ENCODE data around the gene ZNF892.

The ZNF892 gene

DNA sequence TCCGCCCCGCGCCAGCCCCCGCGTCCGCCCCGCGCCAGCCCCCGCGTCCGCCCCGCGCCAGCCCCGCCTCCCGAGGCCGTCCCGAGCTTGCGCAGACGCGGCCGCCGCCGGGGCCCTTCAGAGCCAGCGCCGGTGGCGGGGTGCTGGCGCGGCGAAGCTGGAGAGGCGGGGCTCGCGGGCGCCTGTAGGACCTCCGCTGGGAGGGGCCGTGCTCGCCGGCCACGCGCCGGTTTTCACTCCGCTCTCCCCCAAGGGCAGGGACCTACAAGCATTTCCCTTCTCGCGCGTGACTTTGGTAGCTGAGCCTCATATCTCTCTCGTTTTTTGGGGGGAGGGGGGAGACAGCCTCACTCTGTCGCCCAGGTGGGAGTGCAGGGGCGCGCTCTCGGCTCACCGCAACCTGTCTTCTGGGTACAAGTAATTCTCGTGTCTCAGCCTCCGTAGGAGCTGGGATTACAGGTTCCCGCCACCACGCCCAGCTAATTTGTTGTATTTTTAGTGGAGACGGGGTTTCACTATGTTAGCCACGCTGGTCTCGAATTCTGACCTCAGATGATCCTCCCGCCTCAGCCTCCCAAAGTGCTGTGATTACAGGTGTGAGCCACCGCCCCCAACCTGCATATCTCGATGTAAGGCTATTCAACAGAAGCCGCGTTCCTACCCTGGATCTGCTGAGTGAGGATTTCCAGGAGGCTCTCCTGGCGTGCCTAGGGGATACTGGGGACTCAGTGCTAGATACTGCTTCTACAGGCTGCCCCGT is 47.5 kb upstream of the ZNF892 start, which contains the start of gene ZNF514:
Gene ZNF514, minus strand, starts transcription at position 159 of the 760 bp plus-strand sequence. CDS start 6,595 bp downstream, outside the sequence.
- H3K4me3 ChIP-seq (replicated peaks; ENCODE audit: insufficient read depth, low read length): peak within 1 kb of the TSS; percentile 57
- TF ChIP-seq, protein P1, sequence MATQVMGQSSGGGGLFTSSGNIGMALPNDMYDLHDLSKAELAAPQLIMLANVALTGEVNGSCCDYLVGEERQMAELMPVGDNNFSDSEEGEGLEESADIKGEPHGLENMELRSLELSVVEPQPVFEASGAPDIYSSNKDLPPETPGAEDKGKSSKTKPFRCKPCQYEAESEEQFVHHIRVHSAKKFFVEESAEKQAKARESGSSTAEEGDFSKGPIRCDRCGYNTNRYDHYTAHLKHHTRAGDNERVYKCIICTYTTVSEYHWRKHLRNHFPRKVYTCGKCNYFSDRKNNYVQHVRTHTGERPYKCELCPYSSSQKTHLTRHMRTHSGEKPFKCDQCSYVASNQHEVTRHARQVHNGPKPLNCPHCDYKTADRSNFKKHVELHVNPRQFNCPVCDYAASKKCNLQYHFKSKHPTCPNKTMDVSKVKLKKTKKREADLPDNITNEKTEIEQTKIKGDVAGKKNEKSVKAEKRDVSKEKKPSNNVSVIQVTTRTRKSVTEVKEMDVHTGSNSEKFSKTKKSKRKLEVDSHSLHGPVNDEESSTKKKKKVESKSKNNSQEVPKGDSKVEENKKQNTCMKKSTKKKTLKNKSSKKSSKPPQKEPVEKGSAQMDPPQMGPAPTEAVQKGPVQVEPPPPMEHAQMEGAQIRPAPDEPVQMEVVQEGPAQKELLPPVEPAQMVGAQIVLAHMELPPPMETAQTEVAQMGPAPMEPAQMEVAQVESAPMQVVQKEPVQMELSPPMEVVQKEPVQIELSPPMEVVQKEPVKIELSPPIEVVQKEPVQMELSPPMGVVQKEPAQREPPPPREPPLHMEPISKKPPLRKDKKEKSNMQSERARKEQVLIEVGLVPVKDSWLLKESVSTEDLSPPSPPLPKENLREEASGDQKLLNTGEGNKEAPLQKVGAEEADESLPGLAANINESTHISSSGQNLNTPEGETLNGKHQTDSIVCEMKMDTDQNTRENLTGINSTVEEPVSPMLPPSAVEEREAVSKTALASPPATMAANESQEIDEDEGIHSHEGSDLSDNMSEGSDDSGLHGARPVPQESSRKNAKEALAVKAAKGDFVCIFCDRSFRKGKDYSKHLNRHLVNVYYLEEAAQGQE (IDR thresholded peaks at IDR 0.05; ENCODE audit: insufficient replicate concordance, low read depth): no peak
- TF ChIP-seq GABPA (IDR thresholded peaks at IDR 0.05; ENCODE audit: low read depth) (no peak), POLR2AphosphoS5 (IDR thresholded peaks at IDR 0.05; ENCODE audit: low read depth) (no peak), SPI1 (IDR thresholded peaks at IDR 0.05; ENCODE audit: borderline replicate concordance, low read depth) (no peak)
- TF ChIP-seq, protein P2, sequence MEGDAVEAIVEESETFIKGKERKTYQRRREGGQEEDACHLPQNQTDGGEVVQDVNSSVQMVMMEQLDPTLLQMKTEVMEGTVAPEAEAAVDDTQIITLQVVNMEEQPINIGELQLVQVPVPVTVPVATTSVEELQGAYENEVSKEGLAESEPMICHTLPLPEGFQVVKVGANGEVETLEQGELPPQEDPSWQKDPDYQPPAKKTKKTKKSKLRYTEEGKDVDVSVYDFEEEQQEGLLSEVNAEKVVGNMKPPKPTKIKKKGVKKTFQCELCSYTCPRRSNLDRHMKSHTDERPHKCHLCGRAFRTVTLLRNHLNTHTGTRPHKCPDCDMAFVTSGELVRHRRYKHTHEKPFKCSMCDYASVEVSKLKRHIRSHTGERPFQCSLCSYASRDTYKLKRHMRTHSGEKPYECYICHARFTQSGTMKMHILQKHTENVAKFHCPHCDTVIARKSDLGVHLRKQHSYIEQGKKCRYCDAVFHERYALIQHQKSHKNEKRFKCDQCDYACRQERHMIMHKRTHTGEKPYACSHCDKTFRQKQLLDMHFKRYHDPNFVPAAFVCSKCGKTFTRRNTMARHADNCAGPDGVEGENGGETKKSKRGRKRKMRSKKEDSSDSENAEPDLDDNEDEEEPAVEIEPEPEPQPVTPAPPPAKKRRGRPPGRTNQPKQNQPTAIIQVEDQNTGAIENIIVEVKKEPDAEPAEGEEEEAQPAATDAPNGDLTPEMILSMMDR (IDR thresholded peaks at IDR 0.05; ENCODE audit: insufficient read depth, low read length): no peak
- H3K27ac ChIP-seq (replicated peaks): peak within 1 kb of the TSS; percentile 47
- no peaks in the 10 kb centered on the region for H3K27me3 ChIP-seq (ENCODE audit: insufficient read depth, poor library complexity, severe bottlenecking)
- peak; percentile 28 to 55 for DNase-seq (ENCODE audit: low read depth in 1 of 2, low spot score in 1 of 2)

DNA sequence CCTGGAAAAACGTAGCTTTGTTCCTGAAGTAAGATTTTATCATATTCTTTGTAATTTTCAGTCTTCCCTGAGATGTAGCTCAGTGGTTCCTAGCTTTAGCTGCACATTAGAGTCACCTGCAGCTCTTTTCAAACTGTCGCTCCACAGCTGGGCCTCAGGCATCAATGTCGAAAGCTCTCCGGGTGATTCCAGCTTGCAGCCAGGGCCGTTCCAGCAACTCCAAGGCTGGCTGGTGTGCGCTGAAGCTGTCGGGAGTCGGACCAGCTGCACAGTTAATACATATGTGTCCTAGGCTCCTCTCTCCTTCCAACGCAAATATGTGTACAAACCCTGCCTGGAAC is 42.3 kb upstream of the ZNF892 start:
- H3K4me3 ChIP-seq (replicated peaks; ENCODE audit: insufficient read depth, low read length): peak overlapping the region; percentile 61
- no peaks in the 10 kb centered on the region for H3K27me3 ChIP-seq (ENCODE audit: insufficient read depth, poor library complexity, severe bottlenecking)
- DNase-seq (ENCODE audit: low read depth in 1 of 2, low spot score in 1 of 2): no peak
- TF ChIP-seq, protein P1 (IDR thresholded peaks at IDR 0.05; ENCODE audit: insufficient replicate concordance, low read depth): no peak
- no peak for TF ChIP-seq SPI1 (IDR thresholded peaks at IDR 0.05; ENCODE audit: borderline replicate concordance, low read depth)
- TF ChIP-seq, protein P2 (IDR thresholded peaks at IDR 0.05; ENCODE audit: insufficient read depth, low read length): no peak
- peak overlapping the region; percentile 95 for H3K27ac ChIP-seq (replicated peaks)

DNA sequence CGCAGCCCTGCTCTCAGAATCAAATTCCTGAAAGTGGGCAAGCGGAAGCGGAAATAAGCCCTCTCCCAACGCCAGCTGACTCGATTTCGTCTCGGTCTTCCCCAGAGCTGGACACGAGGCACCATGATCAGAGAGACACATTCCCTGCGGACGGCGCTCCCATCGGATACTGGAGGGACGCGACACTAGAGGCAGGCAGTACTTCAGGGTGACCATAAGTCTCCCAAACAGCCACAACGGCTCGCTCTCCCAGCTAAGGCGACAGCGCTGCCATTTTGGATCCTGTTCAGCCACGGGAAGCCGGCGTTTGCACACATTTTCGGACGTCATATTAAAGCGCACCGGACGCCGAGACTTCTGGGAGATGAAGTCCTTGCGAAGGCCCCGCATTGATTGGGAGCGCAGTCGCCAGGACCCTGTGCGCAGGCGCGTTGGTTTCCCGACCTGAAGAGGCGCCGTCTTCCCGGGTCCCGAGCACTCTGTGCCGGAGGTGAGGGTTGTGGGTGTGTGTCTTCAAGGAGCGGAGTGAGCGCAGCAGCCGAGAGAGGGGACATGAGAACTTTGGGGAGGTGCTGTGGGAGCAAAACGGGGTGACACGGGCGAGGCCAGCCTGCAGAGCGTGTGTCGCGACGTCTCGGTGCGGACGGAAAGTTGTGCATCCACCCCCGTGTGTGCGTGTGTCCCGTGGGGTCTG is 41.8 kb upstream of the ZNF892 start, which contains the start of gene ZNF2:
Gene ZNF2, plus strand, starts transcription at position 439 of the 694 bp plus-strand sequence. CDS start 10,418 bp downstream, outside the sequence.
- Histone ChIP-seq H3K27me3 (ENCODE audit: insufficient read depth, poor library complexity, severe bottlenecking) (no peaks in the 10 kb centered on the region), H3K4me3 (replicated peaks; ENCODE audit: insufficient read depth, low read length) (peak within 1 kb of the TSS; percentile 61), H3K27ac (replicated peaks) (peak within 1 kb of the TSS; percentile 95)
- peak; percentile 93 to 98 for DNase-seq (ENCODE audit: low read depth in 1 of 2, low spot score in 1 of 2)
- TF ChIP-seq POLR2AphosphoS5 (IDR thresholded peaks at IDR 0.05; ENCODE audit: low read depth) (peak; percentile 92), SPI1 (IDR thresholded peaks at IDR 0.05; ENCODE audit: borderline replicate concordance, low read depth) (no peak), GABPA (IDR thresholded peaks at IDR 0.05; ENCODE audit: low read depth) (peak; percentile 82)
- TF ChIP-seq, protein P1 (IDR thresholded peaks at IDR 0.05; ENCODE audit: insufficient replicate concordance, low read depth): peak; percentile 73
- TF ChIP-seq, protein P2 (IDR thresholded peaks at IDR 0.05; ENCODE audit: insufficient read depth, low read length): no peak
